GM19455 (cell line): ENCODE measurements around the gene KLHDC3.

Source experiments
- ATAC-seq: cut with Tn5 transposase; IDR thresholded peaks from one replicate; pipeline ENCODE4 v1.9.1; 2021; ENCODE audit not compliant: unreplicated experiment

The KLHDC3 gene

DNA sequence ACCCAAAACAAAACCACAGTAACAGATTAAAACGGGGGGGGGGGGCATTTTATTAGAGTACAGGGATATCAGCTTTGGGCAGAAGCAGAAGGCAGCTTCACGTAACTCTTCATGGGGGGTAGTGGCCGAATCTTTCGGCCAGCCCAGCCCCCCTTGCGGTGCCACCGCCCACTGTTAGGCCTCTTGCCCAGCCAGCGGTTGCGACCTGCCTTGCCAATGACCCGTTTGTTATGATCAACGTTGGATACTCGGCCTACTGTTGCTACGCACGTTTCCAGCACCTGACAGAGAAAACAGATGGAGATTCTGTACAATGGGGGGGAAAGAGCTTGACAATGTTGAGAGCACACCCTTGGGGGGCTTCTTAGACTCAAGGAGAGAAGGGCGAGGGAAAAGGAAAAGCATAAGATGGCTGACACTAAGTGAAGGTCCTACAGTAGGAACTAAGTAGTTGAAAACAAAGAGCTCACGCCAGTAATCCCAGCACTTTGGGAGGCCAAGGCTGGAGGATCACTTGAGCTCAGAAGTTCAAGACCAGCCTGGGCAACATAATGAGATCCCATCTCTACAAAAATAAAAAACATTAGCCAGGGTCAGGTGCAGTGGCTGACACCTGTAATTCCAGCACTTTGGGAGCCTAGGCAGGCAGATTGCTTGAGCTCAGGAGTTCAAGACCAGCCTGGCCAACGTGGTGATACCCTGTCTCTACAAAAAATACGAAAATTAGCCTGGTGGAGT is 40.3 kb downstream of the KLHDC3 start:
- ATAC-seq = no peak

GRCh38 chr6:43055966-43056365 is 41.9 kb downstream of the KLHDC3 start:
- no peak for ATAC-seq

DNA sequence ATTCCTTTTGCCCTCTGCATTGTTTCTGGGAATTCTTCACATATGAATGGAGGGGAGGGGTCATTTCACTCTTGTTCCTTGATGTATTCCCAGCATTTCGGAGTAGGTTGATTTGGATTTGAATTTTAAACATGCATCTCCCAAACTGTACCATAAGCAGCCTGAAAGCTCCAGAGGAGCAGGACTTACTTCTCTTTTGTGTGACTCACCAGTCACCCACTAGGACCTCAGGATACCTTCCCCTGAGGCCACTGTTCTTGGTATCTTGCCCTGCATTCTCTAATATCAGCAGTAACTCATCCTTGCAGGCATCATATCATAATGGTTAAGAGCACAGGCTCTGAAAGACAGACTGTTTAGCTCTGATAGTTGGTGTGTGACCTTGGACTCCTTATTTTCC is 44.5 kb downstream of the KLHDC3 start:
- ATAC-seq = no peak

DNA sequence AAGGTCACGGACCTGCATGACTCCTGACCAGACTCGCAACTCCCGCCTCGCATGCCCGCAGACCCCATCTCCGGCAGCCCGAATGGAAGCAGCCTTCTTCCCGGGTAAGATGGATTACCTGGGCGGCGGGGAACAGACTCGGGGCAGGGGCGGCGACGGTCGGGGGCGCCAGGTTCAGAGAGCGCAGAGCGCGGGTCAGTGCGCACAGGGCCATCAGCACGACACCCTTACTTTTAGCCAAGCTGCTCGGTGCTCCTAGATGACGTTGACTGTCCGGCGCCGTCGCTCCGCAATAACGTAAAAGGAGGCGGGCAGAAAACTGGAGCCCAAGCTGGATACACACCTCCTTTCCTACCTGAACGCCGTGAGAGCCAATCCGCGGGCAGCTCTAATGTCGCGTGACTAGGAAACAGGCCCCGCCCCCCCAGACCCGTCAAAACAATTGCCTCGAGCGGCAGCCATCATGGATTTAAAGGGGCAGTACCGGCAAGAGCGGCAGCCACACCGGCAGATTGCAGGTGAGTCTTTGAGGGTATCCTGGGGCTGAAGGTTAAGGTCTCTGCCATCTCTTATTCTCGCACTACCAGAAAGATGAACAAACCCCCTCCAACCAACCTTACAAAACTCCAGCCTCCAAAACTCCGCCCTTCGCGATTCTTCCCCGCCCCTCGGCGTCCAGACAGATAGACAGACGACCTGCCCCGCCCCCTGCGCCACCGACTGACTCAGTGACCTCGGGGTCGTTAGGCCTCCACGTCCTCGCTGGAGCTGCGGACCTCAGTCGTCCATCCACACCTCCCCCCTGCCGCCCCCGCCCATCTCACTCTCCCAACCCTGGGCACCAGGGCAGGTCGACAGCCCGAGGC is 45.4 kb downstream of the KLHDC3 start, which contains the start of the genes KLC4 and MRPL2:
TSS of gene KLC4 (plus strand) at position 464 of the 866 bp plus-strand sequence. CDS start 1,705 bp downstream, outside the sequence.
TSS of gene MRPL2 (minus strand) at position 267 of the 866 bp plus-strand sequence. CDS start at position 214, 53 bp downstream.
- ATAC-seq = peak; percentile 89

GRCh38 chr6:43060034-43060754 is 46.1 kb downstream of the KLHDC3 start:
- ATAC-seq = no peak

- no peak for ATAC-seq
These were observed 46.9 kb downstream of the KLHDC3 start for GRCh38 chr6:43060755-43061633.

GRCh38 chr6:43061861-43062260 is 47.8 kb downstream of the KLHDC3 start:
- ATAC-seq = no peak

GRCh38 chr6:43062818-43063217 is 48.8 kb downstream of the KLHDC3 start:
- ATAC-seq = no peak

DNA sequence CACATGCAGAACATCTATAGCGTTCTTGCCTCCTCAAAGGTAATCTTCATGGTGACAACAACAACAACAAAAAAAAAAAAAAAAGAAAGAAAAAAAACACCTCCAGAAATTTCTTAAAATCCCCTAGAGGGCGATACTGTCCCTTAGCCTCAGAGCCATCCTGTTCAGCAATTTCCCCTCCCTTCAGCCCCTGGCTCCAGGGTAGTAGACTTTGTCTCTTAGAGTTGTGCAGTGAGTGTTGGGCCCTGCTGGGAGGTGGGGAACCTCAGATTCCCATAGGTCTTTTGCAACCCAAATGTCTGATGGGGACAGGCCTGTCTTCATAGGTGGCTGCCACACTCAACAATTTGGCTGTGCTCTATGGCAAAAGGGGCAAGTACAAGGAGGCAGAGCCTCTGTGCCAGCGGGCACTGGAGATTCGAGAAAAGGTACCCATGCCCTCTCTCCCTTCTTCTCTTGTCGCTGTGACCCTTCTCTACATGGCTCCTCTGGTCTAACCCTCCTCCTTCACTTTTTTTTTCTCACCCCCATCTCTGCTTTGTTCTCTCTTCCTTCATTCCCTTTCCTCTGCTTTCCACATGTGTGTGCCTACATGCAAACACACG is 56.1 kb downstream of the KLHDC3 start:
- no peak for ATAC-seq
